NCI-H82 treated with DMSO at 0.1 percent for 48 hours (cell line): ENCODE data around the gene MMP25.
A peak's percentile ranks its signal among the peaks of the same experiment; 100 is the strongest.
"Not testable (repeated sequence)": the region's sequence is repeated elsewhere in the genome, so short reads cannot be mapped to it uniquely, and the experiment has no call there.

Source experiments
- DNase-seq: peaks from one replicate; lab custom pipeline; 2025; ENCODE audit not compliant: unreplicated experiment; lab: John Stamatoyannopoulos, UW

The MMP25 gene

DNA sequence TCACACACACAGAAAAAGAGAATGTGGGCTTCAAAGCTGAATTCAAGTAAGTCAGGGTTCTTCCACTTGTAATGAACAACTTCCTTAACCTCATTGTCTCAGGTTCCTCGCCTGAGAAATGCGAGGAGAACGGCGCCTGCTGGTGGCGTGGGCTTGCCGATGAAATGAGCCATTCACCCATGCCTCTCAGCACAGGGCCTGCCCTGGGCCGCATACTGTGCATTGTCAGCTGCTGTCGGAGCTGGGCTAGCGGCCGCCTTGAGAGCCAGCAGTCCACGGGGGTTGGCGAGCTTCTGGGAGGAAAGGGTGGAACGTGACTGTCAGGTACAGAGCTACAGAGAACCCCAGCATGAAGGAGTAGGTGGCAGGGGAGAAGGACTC is 7.0 kb downstream of the MMP25 start:
- not testable (repeated sequence) for DNase-seq

DNA sequence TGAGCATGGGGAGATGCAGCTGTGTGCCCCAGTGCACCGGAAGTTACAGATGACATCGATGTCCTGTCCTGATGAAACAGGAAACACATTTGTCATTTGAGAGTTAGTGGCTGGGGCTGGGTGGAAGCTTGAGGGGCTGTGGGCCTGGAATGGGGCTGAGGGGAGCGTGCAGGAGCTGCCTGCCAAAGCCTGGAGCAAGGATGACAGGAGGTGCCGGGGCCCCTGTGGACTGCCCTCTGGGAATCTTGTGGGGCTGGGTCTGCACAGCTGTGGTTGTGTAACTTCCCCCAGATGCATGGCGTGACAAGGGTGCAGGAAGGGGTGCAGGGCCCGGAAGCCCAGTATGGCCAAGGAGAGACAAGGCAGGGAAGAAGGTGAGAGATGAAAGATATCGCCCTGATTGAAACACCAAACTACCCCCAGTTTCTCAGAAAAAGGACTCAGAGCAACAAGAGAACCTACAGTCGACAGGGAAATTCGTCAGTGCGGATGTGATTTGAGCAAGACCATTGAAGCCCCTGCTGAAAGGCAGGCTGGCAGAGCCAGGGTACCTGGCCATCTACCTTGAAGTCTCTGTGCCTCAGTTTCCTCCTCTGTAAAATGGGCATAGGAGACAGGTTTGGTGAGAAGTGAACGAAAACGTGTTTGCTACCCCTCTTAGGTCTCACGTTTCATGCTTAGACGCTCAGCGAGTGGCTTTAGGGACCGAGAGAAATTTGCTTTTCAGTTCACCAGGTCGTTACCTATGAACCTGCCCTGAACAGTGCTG is 8.8 kb downstream of the MMP25 start:
- no peak for DNase-seq

DNA sequence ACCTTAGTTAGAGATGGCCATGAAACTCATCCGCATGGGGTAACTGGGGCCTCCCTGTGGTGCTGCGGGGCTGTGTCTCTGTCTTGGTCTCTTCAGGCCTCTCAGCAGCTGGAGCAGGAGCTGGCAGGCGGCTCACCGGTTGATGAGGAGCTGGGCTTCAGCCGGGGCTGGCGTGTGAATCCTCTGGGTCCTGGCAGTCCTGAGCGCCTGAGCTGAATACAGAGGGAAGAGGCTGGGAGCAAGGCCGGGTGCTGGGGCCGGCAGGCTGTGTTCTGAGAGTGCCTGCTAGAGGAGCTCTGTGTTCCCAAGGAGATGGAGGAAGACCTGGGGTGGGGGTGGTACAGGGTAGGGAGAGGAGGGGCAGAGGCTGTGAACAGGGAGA is 9.4 kb downstream of the MMP25 start:
- not testable (repeated sequence) for DNase-seq

DNA sequence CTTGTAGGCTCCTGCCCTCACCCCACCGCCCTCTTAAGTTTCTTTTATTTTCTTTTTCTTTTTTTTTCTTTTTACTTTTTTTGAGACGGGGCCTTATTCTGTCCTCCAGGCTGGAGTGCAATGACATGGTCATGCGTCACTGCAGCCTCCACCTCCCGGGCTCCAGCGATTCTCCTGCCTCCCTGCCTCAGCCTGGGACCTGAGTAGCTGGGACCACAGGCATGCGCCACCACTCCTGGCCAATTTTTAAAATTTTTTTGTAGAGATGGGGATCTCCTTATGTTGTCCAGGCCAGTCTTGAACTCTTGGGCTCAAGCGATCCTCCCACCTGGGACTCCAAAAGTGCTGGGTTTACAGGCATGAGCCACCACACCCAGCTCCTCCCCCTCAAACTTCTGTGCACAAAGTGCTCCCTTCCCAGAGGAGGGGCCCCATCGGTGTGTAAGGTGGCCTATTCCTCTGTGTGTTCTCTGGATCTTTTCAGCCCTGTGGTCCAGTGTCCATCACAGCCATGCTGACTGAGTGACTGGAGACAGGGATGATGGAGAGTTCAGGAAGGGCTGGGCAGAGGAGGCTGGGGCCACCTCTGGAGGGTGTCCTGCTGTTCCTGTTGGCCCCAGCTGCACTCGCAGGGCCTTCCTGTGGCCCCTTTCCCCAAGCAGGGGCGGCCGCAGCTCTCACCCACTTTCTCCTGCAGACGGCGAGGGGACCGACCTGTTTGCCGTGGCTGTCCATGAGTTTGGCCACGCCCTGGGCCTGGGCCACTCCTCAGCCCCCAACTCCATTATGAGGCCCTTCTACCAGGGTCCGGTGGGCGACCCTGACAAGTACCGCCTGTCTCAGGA is 10.2 kb downstream of the MMP25 start:
- DNase-seq, result no peak

DNA sequence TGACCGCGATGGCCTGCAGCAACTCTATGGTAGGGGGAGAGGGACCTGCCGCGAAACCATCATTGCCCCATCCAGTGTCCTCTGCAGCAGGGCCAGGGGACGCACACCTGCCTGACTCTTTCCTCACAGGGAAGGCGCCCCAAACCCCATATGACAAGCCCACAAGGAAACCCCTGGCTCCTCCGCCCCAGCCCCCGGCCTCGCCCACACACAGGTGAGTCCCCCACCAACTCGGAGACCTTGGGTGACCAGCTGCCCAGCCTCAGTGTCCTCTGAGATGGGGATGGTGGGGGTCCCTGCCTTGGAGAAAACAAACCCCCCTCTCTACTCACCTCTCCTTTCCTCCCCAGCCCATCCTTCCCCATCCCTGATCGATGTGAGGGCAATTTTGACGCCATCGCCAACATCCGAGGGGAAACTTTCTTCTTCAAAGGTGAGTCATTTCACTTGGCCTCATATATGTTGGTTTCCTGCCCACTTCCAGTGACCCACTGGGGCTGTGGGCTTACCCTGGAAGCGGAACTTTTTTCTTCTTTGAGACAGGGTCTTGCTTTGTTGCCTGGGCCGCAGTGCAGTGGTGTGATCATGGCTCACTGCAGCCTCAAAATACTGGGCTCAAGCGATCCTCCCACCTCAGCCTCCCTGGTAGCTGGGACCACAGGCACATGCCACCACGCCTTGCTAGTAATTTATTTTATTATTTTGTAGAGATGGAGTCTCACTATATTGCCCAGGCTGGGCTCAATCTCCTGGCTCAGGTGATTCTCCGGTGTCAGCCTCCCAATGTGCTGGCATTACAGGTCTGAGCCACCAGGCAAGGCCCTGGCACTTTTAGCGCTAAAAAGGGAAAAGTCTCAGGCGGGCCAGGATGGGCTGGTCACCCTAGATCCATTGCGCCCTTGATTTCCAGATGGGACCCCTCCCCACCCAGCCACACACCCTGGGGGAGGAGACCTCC is 11.1 kb downstream of the MMP25 start:
- no peak for DNase-seq

DNA sequence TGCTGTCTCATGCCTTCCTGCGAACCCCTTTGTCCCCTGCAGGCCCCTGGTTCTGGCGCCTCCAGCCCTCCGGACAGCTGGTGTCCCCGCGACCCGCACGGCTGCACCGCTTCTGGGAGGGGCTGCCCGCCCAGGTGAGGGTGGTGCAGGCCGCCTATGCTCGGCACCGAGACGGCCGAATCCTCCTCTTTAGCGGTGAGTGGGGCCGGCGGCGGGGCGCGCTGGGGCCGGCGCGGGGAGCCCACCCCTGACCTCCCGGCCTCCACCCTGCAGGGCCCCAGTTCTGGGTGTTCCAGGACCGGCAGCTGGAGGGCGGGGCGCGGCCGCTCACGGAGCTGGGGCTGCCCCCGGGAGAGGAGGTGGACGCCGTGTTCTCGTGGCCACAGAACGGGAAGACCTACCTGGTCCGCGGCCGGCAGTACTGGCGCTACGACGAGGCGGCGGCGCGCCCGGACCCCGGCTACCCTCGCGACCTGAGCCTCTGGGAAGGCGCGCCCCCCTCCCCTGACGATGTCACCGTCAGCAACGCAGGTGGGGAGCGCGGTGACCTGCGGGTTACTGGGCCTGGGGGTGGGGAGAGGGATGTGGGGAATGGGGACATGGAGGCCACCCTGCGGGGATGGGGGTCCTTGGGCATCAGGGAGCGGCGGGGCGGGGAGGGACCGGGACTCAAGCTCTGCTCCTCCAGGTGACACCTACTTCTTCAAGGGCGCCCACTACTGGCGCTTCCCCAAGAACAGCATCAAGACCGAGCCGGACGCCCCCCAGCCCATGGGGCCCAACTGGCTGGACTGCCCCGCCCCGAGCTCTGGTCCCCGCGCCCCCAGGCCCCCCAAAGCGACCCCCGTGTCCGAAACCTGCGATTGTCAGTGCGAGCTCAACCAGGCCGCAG is 12.0 kb downstream of the MMP25 start:
- DNase-seq, result peak; percentile 22

DNA sequence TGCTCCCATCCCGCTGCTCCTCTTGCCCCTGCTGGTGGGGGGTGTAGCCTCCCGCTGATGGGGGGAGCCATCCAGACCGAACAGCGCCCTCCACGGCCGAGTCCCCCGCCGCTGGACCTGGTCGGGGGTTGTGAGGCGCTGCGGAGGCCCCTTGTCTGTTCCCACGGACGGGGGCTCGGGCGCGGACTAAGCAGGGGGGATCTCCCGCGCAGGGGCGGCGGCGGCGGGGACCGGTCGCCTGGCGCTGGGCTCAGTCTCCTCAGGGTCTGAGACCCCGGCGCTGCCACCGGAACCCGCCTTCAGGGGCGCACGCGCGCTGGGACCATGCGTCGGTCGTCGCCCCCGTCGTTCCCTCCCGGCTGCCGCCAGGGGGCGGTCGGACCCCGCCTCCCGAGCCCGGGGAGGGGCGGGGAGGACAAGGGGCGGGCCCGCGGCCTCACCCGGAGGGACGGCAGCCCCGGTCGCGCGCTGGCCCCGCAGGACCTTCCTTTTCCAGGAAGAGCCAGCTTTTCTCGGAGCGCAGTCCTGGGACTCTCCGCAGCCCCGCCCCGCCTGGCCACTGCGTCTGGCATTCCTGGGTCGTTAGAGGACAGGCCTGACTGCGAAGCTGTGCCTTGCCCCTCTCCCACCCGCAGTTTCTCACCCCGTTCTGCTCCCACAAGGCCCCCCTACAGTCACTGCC is 12.8 kb downstream of the MMP25 start:
- DNase-seq, result peak; percentile 56

DNA sequence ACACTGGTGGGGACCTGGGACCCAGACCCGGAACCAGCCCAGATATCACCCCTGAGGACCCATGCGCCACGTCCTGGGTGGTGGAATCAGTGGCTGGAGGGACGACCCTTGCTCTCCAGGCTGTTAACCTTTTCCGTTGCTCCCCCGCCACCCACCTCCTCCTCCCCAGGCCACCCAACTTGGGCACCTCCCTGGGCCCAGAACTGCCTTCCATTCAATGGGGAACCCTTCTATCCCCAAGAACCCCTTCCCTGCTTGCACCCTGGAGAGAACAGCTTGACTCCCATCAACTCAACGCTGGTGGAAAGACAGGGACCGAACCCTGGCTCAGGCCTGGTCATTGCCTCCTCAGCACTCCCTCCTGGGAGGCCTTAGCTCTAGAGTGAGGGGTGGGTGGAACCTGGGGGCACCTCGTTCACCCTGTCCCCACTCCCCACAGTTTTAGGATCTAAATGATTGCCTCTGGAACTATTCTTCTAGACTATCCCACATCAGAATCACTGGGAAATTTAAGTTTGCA is 13.4 kb downstream of the MMP25 start:
- no peak for DNase-seq

DNA sequence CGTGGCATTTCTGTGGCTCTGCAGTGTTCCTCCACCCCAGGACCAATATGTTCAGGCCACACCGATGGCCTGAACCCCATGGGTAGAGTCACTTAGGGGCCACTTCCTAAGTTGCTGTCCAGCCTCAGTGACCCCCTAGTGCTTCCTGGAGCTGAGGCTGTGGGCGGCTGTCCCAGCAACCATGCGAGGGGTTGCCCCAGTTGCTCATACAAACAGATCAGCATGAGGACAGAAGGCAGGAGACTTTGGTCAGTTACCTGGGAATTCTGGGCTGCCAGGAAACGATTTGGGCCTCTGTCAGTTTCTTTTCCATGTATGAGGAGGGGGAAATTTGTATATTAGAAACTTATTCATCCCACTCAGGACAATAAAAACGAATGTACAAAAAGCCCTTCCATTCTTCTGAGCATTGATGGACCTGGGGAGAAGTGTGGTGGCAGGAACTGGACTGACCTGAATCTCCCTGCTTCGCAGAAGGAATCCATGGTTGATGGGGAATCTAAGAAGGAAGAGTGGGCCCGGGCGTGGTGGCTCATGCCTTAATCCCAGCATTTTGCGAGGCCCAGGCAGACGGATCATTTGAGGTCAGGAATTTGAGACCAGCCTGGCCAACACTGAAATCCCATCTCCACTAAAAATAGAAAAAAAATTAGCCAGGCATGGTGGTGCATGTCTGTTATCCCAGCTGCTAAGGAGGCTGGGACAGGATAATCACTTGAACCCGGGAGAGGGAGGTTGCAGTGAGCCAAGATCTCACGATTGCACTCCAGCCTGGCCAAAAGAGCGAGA is 14.2 kb downstream of the MMP25 start:
- DNase-seq, result peak; percentile 68

DNA sequence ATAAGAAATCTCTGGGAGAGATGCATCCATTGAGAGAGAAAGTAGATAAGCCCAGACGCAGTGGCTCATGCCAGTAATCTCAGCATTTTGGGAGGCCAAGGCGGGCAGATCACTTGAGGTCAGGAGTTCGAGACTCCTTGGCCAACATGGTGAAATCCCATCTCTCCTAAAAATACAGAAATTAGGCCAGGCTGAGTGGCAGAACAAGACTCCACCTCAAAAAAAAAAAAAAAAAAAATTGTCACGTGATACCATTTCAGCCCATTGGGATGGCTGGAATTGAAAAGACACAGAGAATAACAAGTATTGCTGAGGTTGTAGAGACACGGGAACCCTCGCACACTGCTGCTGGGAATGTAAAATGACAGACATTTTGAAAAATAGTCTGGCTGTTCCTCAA is 16.2 kb downstream of the MMP25 start:
- DNase-seq, result no peak

DNA sequence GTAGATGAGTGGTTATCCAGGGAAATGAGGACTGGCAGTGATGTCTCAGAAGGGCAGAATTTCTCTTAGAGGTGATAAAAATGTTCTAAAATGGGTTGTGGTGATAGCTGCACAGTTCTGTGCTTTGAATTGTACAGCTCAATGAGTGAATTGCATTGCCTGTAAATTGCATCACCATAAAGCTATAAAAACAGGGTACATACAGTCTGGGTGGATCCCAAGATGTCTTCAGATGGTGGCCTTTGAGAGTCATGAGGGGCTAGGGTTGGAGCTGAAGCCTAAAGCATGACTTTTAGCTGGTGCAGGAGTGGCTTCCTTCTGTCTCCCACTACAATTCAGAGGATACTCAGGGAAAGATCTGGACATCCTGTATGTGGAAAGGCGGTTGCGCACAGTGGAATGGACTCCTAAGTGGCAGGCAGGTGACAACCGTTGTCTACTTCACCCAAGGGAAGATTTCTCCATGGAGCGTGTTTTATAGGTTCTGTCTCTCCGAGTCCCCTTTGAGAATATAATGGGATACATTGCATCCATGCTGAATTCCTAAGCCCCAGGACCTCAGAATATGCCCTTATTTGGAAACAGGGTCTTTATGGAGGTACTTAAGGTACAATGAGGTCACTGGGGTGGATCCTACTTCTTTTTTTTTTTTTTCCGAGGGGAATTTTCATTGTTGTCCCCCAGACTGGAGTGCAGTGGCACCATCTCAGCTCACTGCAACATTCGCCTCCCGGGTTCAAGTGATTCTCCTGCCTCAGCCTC is 17.4 kb downstream of the MMP25 start:
- DNase-seq, result no peak

DNA sequence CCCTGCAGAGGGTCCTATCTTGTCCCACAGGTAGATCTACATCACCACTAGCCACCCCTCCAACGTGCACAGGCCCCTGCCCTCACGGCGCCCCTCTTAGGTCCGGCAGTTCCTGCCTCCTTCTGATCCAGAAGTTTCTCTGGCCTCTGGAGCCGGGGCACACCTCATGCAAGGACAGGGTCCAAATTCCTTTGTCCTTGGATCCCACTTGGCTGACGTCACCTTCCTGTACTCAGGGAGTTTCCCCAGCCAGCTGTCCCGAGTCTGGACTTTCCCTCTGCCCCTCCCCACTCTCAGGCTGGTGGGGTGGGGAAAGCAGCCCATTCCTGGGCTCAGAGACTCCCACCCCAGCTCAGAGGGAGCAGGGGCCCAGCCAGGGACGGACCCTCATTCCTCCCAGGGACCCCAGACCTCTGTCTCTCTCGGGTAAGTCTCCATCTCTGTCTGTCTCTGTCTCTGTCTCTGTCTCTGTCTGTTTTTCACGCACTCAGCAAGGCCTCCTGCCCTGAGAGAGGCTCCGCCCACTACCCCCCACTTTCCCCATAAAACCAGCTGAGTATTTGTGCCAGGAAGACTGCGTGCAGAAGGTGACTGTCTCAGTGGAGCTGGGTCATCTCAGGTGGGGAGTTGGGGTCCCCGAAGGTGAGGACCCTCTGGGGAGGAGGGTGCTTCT is 18.8 kb downstream of the MMP25 start, which contains the start of gene IL32:
Gene IL32 (plus strand): TSS at position 572 of the 673 bp plus-strand sequence. CDS start 172 bp downstream, outside the sequence.
- DNase-seq, result no peak

DNA sequence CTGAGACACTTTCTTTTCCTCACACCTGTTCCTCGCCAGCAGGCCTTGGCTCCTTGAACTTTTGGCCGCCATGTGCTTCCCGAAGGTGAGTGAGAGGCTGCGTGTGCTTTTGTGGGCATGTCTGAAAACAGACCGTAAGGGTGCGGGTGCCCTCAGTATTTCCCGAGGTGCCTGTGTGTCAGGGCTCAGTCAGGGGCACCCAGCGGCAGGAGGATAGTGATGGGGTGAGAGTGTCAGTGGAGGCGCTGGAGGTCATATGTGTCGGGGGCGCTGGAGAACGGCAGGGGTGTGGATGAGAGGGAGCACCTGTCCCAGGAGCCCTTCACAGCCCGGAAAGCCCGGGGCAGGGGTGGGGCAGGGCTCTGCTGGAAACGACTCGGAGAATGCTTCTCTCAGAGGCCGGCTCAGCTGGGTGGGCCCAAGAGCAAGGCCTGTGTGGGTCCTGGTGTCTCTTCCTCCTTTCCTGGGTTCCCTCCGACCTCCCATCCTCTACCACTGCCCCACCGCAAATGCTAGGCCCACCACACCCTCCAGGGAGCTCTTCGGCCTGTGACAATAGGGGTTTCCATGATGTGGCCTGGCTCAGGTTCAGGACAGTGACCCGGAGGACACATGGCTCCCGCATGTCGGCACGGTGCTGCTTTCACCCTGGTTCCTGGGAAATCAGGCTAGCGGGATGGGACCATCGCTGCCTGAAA is 19.5 kb downstream of the MMP25 start:
- DNase-seq, result no peak

DNA sequence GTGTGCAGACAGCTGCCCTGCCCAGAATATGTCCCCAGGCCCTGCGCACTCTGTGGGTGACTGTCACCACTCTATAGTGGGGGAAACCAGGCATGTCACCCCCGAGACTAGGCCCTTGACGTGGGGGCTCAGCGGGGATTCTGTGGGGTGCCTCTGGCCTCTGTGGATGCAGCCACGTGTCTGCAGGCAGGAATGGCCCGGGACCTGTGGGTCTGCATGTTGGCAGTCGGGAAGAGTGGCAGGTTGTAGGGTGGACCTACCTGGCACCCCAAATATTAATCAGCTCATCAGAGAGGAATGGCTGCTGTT is 20.0 kb downstream of the MMP25 start:
- no peak for DNase-seq

DNA sequence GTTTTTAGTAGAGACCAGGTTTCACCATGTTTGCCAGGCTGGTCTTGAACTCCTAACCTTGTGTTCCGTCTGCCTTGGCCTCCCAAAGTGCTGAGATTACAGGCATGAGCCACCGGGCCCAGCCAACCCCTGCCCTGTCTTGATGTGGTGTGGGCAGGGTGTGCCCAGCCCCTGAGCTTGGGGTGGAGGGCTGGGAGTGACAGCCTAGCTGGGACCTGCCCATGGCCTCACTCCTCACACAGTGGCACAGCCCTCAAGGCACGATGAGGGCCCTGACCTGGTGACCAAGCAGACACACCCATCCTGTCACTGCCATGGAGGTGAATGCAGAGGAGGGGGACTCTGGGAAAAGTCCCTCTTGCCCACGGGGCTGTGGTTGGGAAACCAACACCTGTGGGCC is 22.1 kb downstream of the MMP25 start:
- DNase-seq, result no peak

DNA sequence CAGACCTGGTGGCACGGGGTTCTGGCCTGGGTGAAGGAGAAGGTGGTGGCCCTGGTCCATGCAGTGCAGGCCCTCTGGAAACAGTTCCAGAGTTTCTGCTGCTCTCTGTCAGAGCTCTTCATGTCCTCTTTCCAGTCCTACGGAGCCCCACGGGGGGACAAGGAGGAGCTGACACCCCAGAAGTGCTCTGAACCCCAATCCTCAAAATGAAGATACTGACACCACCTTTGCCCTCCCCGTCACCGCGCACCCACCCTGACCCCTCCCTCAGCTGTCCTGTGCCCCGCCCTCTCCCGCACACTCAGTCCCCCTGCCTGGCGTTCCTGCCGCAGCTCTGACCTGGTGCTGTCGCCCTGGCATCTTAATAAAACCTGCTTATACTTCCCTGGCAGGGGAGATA is 22.8 kb downstream of the MMP25 start:
- DNase-seq, result not testable (repeated sequence)

DNA sequence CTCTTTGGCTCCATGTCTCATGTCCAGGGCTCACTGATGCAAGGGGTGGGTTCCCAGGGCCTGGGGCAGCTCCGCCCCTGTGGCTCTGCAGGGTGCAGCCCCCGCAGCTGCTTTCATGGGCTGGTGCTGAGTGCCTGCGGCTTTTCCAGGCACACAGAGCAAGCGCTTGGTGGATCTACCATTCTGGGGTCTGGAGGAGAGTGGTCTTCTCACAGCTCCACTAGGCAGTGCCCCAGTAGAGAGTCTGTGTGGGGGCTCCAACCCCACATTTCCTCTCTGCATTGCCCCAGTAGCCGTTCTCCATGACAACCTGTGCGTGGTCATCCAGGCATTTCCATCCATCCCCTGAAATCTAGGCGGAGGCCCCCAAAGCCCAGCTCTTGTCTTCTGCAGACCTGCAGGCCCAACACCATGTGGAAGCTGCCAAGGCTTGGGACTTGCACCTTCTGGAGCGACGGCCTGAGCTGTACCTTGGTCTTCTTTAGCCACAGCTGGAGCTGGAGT is 24.3 kb downstream of the MMP25 start:
- DNase-seq, result no peak
